TTC549 (cell line): ENCODE data around the gene B3GALNT1.

Experiments used
- FAIRE-seq: peaks from 2 replicates; lab custom pipeline; 2012; peaks lifted over from hg19 to GRCh38; lab: Jason Lieb, UNC

Gene B3GALNT1

GRCh38 chr3:161104561-161105551 lies at the start of gene B3GALNT1:
Gene B3GALNT1 (minus strand): TSS chr3:161105349. CDS start chr3:161086754, 18,595 bp downstream.
- no peak for FAIRE-seq

- no peak for FAIRE-seq
These were observed 48.3 kb upstream of the B3GALNT1 start for GRCh38 chr3:161153480-161153879.

GRCh38 chr3:161150001-161150525 lies 44.9 kb upstream of the B3GALNT1 start:
- no peak for FAIRE-seq

GRCh38 chr3:161149529-161149928 lies 44.4 kb upstream of the B3GALNT1 start:
- no peak for FAIRE-seq

- no peak for FAIRE-seq
These were observed 43.8 kb upstream of the B3GALNT1 start for GRCh38 chr3:161148832-161149475.

- FAIRE-seq, result no peak
These were observed 37.3 kb upstream of the B3GALNT1 start for GRCh38 chr3:161142486-161142885.

- FAIRE-seq, result no peak
These were observed 34.5 kb upstream of the B3GALNT1 start for GRCh38 chr3:161139686-161140085.

GRCh38 chr3:161137260-161137659 lies 32.1 kb upstream of the B3GALNT1 start:
- no peak for FAIRE-seq

GRCh38 chr3:161132391-161132790 lies 27.2 kb upstream of the B3GALNT1 start:
- FAIRE-seq, result no peak

- FAIRE-seq, result no peak
These were observed 21.3 kb upstream of the B3GALNT1 start for GRCh38 chr3:161126495-161126894.

- FAIRE-seq, result no peak
These were observed 12.5 kb upstream of the B3GALNT1 start for GRCh38 chr3:161117646-161118045.

- no peak for FAIRE-seq
These were observed 3.7 kb upstream of the B3GALNT1 start for GRCh38 chr3:161108840-161109239.

- FAIRE-seq, result no peak
These were observed 2.2 kb upstream of the B3GALNT1 start for GRCh38 chr3:161107311-161107710.

- FAIRE-seq, result no peak
These were observed 1.3 kb downstream of the B3GALNT1 start for GRCh38 chr3:161103776-161104385.

GRCh38 chr3:161101609-161102008 lies 3.5 kb downstream of the B3GALNT1 start:
- FAIRE-seq, result no peak

GRCh38 chr3:161100994-161101393 lies 4.2 kb downstream of the B3GALNT1 start:
- no peak for FAIRE-seq

GRCh38 chr3:161096771-161097367 lies 8.3 kb downstream of the B3GALNT1 start:
- FAIRE-seq, result no peak

GRCh38 chr3:161093895-161094294 lies 11.3 kb downstream of the B3GALNT1 start:
- no peak for FAIRE-seq

- no peak for FAIRE-seq
These were observed 20.9 kb downstream of the B3GALNT1 start for GRCh38 chr3:161084277-161084676.

GRCh38 chr3:161083131-161083530 lies 22.0 kb downstream of the B3GALNT1 start:
- FAIRE-seq, result no peak

- no peak for FAIRE-seq
These were observed 23.1 kb downstream of the B3GALNT1 start for GRCh38 chr3:161082063-161082462.

GRCh38 chr3:161081633-161082032 lies 23.5 kb downstream of the B3GALNT1 start:
- no peak for FAIRE-seq
